PFSK-1 (cell line): Measurements from ENCODE around the gene PARD6G.

ENCODE experiments used
- POLR2AphosphoS5 ChIP-seq: IDR thresholded peaks from 2 replicates; pipeline ENCODE4 v1.6.1; 2012; ENCODE audit warnings: low read depth, mild to moderate bottlenecking, control low read depth, low read length, moderate library complexity
- REST ChIP-seq, 2 experiments: IDR thresholded peaks; 2 replicates each; pipeline versions ENCODE4 v1.6.1 to v1.8.0; 2011 to 2012; ENCODE audit warnings: low read depth in 2 of 2, low read length in 2 of 2, control low read depth in 1 of 2, inconsistent platforms in 1 of 2, mild to moderate bottlenecking in 1 of 2, moderate library complexity in 1 of 2; ENCODE audit not compliant: insufficient read depth in 1 of 2
- SIN3A ChIP-seq: IDR thresholded peaks from 2 replicates; pipeline ENCODE4 v1.6.1; 2012; ENCODE audit warnings: mild to moderate bottlenecking, low read length, moderate library complexity, borderline replicate concordance; ENCODE audit not compliant: insufficient read depth
- TAF1 ChIP-seq: IDR thresholded peaks from 2 replicates; pipeline ENCODE4 v1.6.1; 2012; ENCODE audit warnings: low read length, control low read depth, borderline replicate concordance; ENCODE audit not compliant: insufficient read depth

- TF ChIP-seq SIN3A (no peak), REST (IDR thresholded peaks at IDR 0.05; ENCODE audit: insufficient read depth in 1 of 2, low read depth in 2 of 2, low read length in 2 of 2) (no peak), POLR2AphosphoS5 (no peak), TAF1 (no peak)
Measured at GRCh38 chr18:80163183-80163582, 84.1 kb downstream of the PARD6G start.
